Left kidney (tissue), 1 donor: ENCODE data around the gene ADAD2. TPM values are rescaled to one million over a fixed set of nuclear protein-coding genes. Genes with fewer than 3 reads are reported as not detected.

ENCODE experiments used
- polyA plus RNA-seq: library from polyadenylated mRNA; unstranded; fragments of 120-200 nt; gene quantifications from one replicate; pipeline ENCODE4 v1.2.1, GENCODE V29; 2013; ENCODE audit not compliant: insufficient read length

ADAD2 gene
- polyA plus RNA-seq, 1 donor, result not detected

Other genes with a start within 250 kb of the ADAD2 start
- gene OSGIN1, start 237.9 kb upstream of the ADAD2 start, polyA plus RNA-seq, result 0.30 TPM
- gene NECAB2, start 222.9 kb upstream of the ADAD2 start, polyA plus RNA-seq, result 2.6 TPM
- gene SLC38A8, start 148.4 kb upstream of the ADAD2 start, polyA plus RNA-seq, result not detected
- 110 TPM for gene MBTPS1, start 74.2 kb upstream of the ADAD2 start, polyA plus RNA-seq
- gene HSDL1, start 46.0 kb upstream of the ADAD2 start, polyA plus RNA-seq, result 60.2 TPM
- gene DNAAF1, start 45.8 kb upstream of the ADAD2 start, polyA plus RNA-seq, result 7.1 TPM
- gene TAF1C, start 4.1 kb upstream of the ADAD2 start, polyA plus RNA-seq, result 40.1 TPM
- 0.07 TPM for gene KCNG4, start 48.9 kb downstream of the ADAD2 start, polyA plus RNA-seq
- gene WFDC1, start 103.7 kb downstream of the ADAD2 start, polyA plus RNA-seq, result 2.6 TPM
- 1.4 TPM for gene ATP2C2, start 177.4 kb downstream of the ADAD2 start, polyA plus RNA-seq